Measurements from ENCODE around the gene LRRTM4. TPM values are rescaled to one million over a fixed set of nuclear protein-coding genes. Genes with fewer than 3 reads are reported as not detected.

Gene LRRTM4
- total and polyA plus RNA-seq, 10 of the 15 experiments (the other 5 are each of a cell fraction or from before 2014, with no cell fraction given): 0.01 to 1.0 TPM; not detected in 8

GRCh38 chr2:76953733-76954347 lies 568.3 kb downstream of the LRRTM4 start (continued):
- TF ChIP-seq ZNF207 (IDR thresholded peaks at IDR 0.05; ENCODE audit: borderline replicate concordance) (no peak), EP300 (IDR thresholded peaks at IDR 0.05; ENCODE audit: borderline replicate concordance in 1 of 2, control insufficient read depth in 1 of 2, low read depth in 2 of 2, low read length in 2 of 2) (no peak), NFIC (IDR thresholded peaks at IDR 0.05; ENCODE audit: low read depth, low read length) (no peak), CEBPB (IDR thresholded peaks at IDR 0.05; ENCODE audit: borderline replicate concordance in 1 of 2, low read depth in 2 of 2, low read length in 2 of 2) (no peak), ZSCAN29 (IDR thresholded peaks at IDR 0.05) (no peak)

- no peak for FAIRE-seq
- no peaks in the 10 kb centered on the region for H3K9me3 ChIP-seq (replicated peaks; ENCODE audit: control insufficient read depth, insufficient read depth, low read length)
- no peaks in the 10 kb centered on the region for H3K36me3 ChIP-seq (ENCODE audit: control insufficient read depth in 2 of 2, insufficient read depth in 2 of 2, low read length in 1 of 2)
- SMC1A ChIA-PET (ENCODE audit: uncharacterized antibody, unreplicated experiment): no interaction called here
- no peak overlapping the region for H3K9ac ChIP-seq (ENCODE audit: control insufficient read depth, insufficient read depth, low read length)
- in situ Hi-C loops (cut with MboI) (no loop called here), intact Hi-C loops (cut with micrococcal nuclease; ENCODE audit: unreplicated experiment) (no loop called here)
- H3K27ac ChIP-seq (ENCODE audit: control insufficient read depth, insufficient read depth): no peak overlapping the region
- 44% methylated on average over 2 of the region's 2 CpGs for WGBS (ENCODE audit: insufficient coverage, insufficient replicate concordance, low lambda C conversion rate, missing lambda C conversion rate)
- H4K20me1 ChIP-seq (ENCODE audit: control insufficient read depth, insufficient read depth): no peaks in the 10 kb centered on the region
- CTCF ChIA-PET: interaction anchor here (0.6 kb wide), 1 partner anchor 116 kb away, joined by 4 read pairs; no protein-coding TSS in a partner anchor
- DNase-seq (ENCODE audit: low read depth, low spot score): no peak
- H3K79me2 ChIP-seq (ENCODE audit: control insufficient read depth, insufficient read depth, low read length): no peaks in the 10 kb centered on the region
- no peak for TF ChIP-seq TAF1 (IDR thresholded peaks at IDR 0.05; ENCODE audit: borderline replicate concordance, low read depth, low read length)
- TF ChIP-seq CHD2 (IDR thresholded peaks at IDR 0.05; ENCODE audit: borderline replicate concordance, low read depth, low read length): no peak
- no peak for TF ChIP-seq ZNF274 (IDR thresholded peaks at IDR 0.05; ENCODE audit: insufficient read depth, insufficient read length)
- TF ChIP-seq SIX5 (IDR thresholded peaks at IDR 0.05; ENCODE audit: low read depth, low read length, severe bottlenecking): no peak
- TF ChIP-seq RFX5 (IDR thresholded peaks at IDR 0.05; ENCODE audit: low read depth, low read length): no peak
- TF ChIP-seq MTA2 (IDR thresholded peaks at IDR 0.05; ENCODE audit: low read depth): no peak
- TF ChIP-seq ZNF24 (IDR thresholded peaks at IDR 0.05): no peak
- no peak for TF ChIP-seq IKZF1 (conservative IDR thresholded peaks at IDR 0.05)
- POLR2A ChIA-PET: no interaction called here
- H3K4me3 ChIP-seq: no peak overlapping the region
- RAD21 ChIA-PET (ENCODE audit: unreplicated experiment): no interaction called here
- H3K4me1 ChIP-seq (ENCODE audit: control insufficient read depth, insufficient read depth, low read length): no peaks in the 10 kb centered on the region
- H2AFZ ChIP-seq (ENCODE audit: control insufficient read depth, low read depth, low read length): no peak overlapping the region
- H3K4me2 ChIP-seq (ENCODE audit: control insufficient read depth, insufficient read depth): no peak overlapping the region
- H3K27me3 ChIP-seq (replicated peaks in 1 of 2; ENCODE audit: control insufficient read depth in 2 of 2, insufficient read depth in 2 of 2, low read length in 1 of 2): no peaks in the 10 kb centered on the region
- no peak for ATAC-seq
- no TSS peak for BruUV-seq (replicated peaks)
Measured at GRCh38 chr2:76946631-76947145, 575.5 kb downstream of the LRRTM4 start.

Data from GM12878 (cell line).